Heart left ventricle (tissue), 16 donors: Measurements from ENCODE around the gene NRP1. TPM values are rescaled to one million over a fixed set of nuclear protein-coding genes. Genes with fewer than 3 reads are reported as not detected.

Experiments used
- ATAC-seq, 4 donors: fragments of 200-7000 bp; cut with Tn5 transposase; one replicate each; pipeline ENCODE4 v1.9.1; 2020 to 2022; ENCODE audit warnings: moderate library complexity in 4 of 4, mild to moderate bottlenecking in 3 of 4, moderate number of reproducible peaks in 1 of 4
- DNase-seq, 5 donors: peaks; one replicate each; pipeline ENCODE4 v3.0.0-alpha.2; 2020
- H3K27ac ChIP-seq, 12 donors: fragments of 200-600 bp; sonication (generic) in 4 of 12; one replicate each; pipeline versions ENCODE4 v1.5.0 to v1.8.0; 2016 to 2022; ENCODE audit warnings: mild to moderate bottlenecking in 2 of 12
- H3K27me3 ChIP-seq, 9 donors: fragments of 200-600 bp; sonication (generic) in 2 of 9; one replicate each; pipeline versions ENCODE4 v1.5.1 to v1.8.0; 2016 to 2022; ENCODE audit warnings: mild to moderate bottlenecking in 3 of 9
- H3K36me3 ChIP-seq, 9 donors: fragments of 200-600 bp; sonication (generic) in 2 of 9; one replicate each; pipeline versions ENCODE4 v1.5.0 to v1.8.0; 2018 to 2022; ENCODE audit warnings: mild to moderate bottlenecking in 2 of 9
- H3K4me1 ChIP-seq, 12 donors: fragments of 200-600 bp; sonication (generic) in 4 of 12; one replicate each; pipeline versions ENCODE4 v1.5.0 to v1.8.0; 2016 to 2022; ENCODE audit warnings: mild to moderate bottlenecking in 3 of 12
- H3K4me3 ChIP-seq, 12 donors: fragments of 200-600 bp; sonication (generic) in 4 of 12; one replicate each; pipeline versions ENCODE4 v1.5.0 to v1.8.0; 2017 to 2022; ENCODE audit warnings: mild to moderate bottlenecking in 9 of 12, moderate library complexity in 4 of 12
- H3K9me3 ChIP-seq, 12 donors: fragments of 200-600 bp; sonication (generic) in 4 of 12; one replicate each; pipeline versions ENCODE4 v1.5.0 to v1.8.0; 2016 to 2022; ENCODE audit warnings: mild to moderate bottlenecking in 1 of 12
- CTCF ChIP-seq, 12 donors: fragments of 200-600 bp; sonication (generic) in 4 of 12; IDR thresholded peaks; one replicate each; pipeline versions ENCODE4 v1.5.0 to v1.8.0; 2018 to 2022; ENCODE audit warnings: antibody characterized with exemption in 12 of 12, mild to moderate bottlenecking in 5 of 12
- POLR2A ChIP-seq, 2 donors: fragments of 450-650 bp; IDR thresholded peaks; one replicate each; pipeline ENCODE4 v1.6.1; 2017; ENCODE audit warnings: antibody characterized with exemption in 2 of 2, mild to moderate bottlenecking in 2 of 2, moderate library complexity in 2 of 2
- WGBS, 4 donors: extraction: QIAGEN DNeasy Blood & Tissue Kit in 2 of 4; methylation state at CpG; one replicate each; pipeline versions ENCODE4 v1.1.5 to v1.1.7; 2013 to 2018; 5-methylcytosine and 5-hydroxymethylcytosine counted together
- intact Hi-C, 10 donors: fragments of 100-400 bp; cut with DNase I; formaldehyde crosslinking; loops; one replicate each; pipeline versions ENCODE4 v1.11.1 to v1.14.2; 2022
- polyA plus RNA-seq, 2 donors: library from polyadenylated mRNA; stranded (reverse); fragments of 200-250 nt; gene quantifications; one replicate each; pipeline ENCODE4 v1.2.3, GENCODE V29; 2013
- total RNA-seq, 9 donors: library from RNA; depleted of rRNA in 2 of 9; stranded (reverse); fragments of >200 nt in 2 of 9; fragmentation: NEBNext Ultra II Directional in 3 of 9; extraction: Animal tissue kit (Norgen Biotek cat#: 25700) in 3 of 9; gene quantifications; one replicate each; pipeline versions ENCODE4 v1.1.0 to v1.2.4, GENCODE V29; 2016 to 2023
- donor health status: ischemic (EF 13 %, LVEDD 7.1; RV severe dilation, severe dysfunction).
- donor health status: healthy with polysubstance abuse.
- donor health status: DM: no; HTN: yes; CAD: no.
- donor health status: DM: no; HTN: no; CAD: no.
- donor health status: ischemic (EF 25% LVEDD 6.9; RV normal size, moderate dysfunction).
- donor health status: ischemic (EF 25% LVEDD 5.7; RV mildly dilated, moderate dysfunction).
- donor health status: healthy.
- donor health status: DM: yes; HTN: yes; CAD: no.
- donor health status: ischemic (EF 35%, LVEDD 5.7; RV mildly dilated, moderate dysfunction).
- donor health status: nonischemic (EF 11% LVEDD 7.7; RV severe dilation, severe dysfunction).
- donor health status: DM: yes; HTN: yes; CAD: no.
- donor health status: PGD.
- donor health status: ischemic (EF 29% LVEDD 5.4; RV normal size, mild dysfunction).
- donor health status: nonischemic (EF 23%, LVEDD 6.1; RV moderate dilation, normal function).

NRP1 gene
- total and polyA plus RNA-seq, 11 donors: 47.1 to 279 (median 152) TPM

GRCh38 chr10:33211106-33211878, 123.2 kb downstream of the NRP1 start:
- peak overlapping the region in 11 of 12 donors; percentile 2 to 84 (median 56) for H3K27ac ChIP-seq
- peak; percentile 73 to 85 (median 81) for ATAC-seq
- WGBS, 4 donors: 30 to 50% (median 42%) methylated on average over 10 of the region's 10 CpGs
- peaks cover 0 to 100% (median 98%) of the 10 kb centered on the region in 9 donors for H3K36me3 ChIP-seq
- H3K4me1 ChIP-seq: peaks cover 0 to 62% (median 31%) of the 10 kb centered on the region in 12 donors
- no peaks in the 10 kb centered on the region for H3K9me3 ChIP-seq
- H3K27me3 ChIP-seq: no peaks in the 10 kb centered on the region
- TF ChIP-seq CTCF (IDR thresholded peaks at IDR 0.05) (no peak), POLR2A (IDR thresholded peaks at IDR 0.05) (no peak)
- peak in 4 of 5 donors; percentile 45 to 80 (median 76) for DNase-seq
- H3K4me3 ChIP-seq: no peak overlapping the region
- intact Hi-C loops: loop anchor here in 1 of 10 donors (10.0 kb wide), 1 partner anchor 64 kb away; no protein-coding TSS in a partner anchor

GRCh38 chr10:33209802-33210201, 124.7 kb downstream of the NRP1 start:
- peaks cover 0 to 52% (median 27%) of the 10 kb centered on the region in 12 donors for H3K4me1 ChIP-seq
- peaks cover 0 to 100% (median 98%) of the 10 kb centered on the region in 9 donors for H3K36me3 ChIP-seq

GRCh38 chr10:33208166-33208565, 126.3 kb downstream of the NRP1 start:
- Histone ChIP-seq H3K27ac (no peak overlapping the region), H3K4me3 (no peak overlapping the region), H3K9me3 (no peaks in the 10 kb centered on the region), H3K27me3 (no peaks in the 10 kb centered on the region), H3K4me1 (peaks cover 0 to 36% (median 21%) of the 10 kb centered on the region in 12 donors), H3K36me3 (peaks cover 0 to 97% (median 94%) of the 10 kb centered on the region in 9 donors)
- no peak for ATAC-seq
- intact Hi-C loops: no loop called here
- WGBS, 4 donors: 88 to 92% (median 90%) methylated on average over 4 of the region's 4 CpGs
- TF ChIP-seq CTCF (IDR thresholded peaks at IDR 0.05): no peak
- TF ChIP-seq POLR2A (IDR thresholded peaks at IDR 0.05): no peak
- DNase-seq: no peak

More at GRCh38 chr10:33209802-33210201, 124.7 kb downstream of the NRP1 start:
- intact Hi-C loops: loop anchor here in 1 of 10 donors (10.0 kb wide), 1 partner anchor 65 kb away; no protein-coding TSS in a partner anchor
- 74 to 85% (median 81%) methylated on average over 3 of the region's 3 CpGs for WGBS, 4 donors
- Histone ChIP-seq H3K27ac (peak overlapping the region in 1 of 12 donors; percentile 24), H3K27me3 (no peaks in the 10 kb centered on the region), H3K9me3 (no peaks in the 10 kb centered on the region), H3K4me3 (no peak overlapping the region)
- ATAC-seq: peak in 2 of 4 donors; percentile 6 to 14
- no peak for DNase-seq
- TF ChIP-seq POLR2A (IDR thresholded peaks at IDR 0.05): no peak
- TF ChIP-seq CTCF (IDR thresholded peaks at IDR 0.05): no peak

DNA sequence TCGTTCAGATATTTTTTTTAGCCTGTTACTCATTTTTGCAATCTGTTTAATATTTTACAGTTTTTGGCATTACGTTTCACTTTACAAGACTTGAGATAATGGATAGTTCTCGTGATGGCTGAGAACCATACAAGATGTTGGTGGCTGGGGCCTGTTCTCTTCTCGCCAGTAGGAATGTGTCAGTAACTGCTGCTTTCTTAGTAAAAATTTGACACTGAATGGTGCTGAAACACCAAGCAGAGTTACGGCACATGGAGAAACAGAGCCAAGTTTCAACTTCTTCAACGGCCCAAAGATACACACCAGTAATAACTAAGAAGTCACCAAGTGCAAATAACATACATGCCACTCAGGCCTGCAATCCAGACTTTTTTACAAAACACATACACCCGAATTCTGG, 130.4 kb downstream of the NRP1 start:
- intact Hi-C loops: loop anchor here in 1 of 10 donors (5.0 kb wide), 1 partner anchor 33 kb away; no protein-coding TSS in a partner anchor
- Histone ChIP-seq H3K27me3 (no peaks in the 10 kb centered on the region), H3K4me3 (no peak overlapping the region), H3K36me3 (peaks cover 0 to 97% (median 95%) of the 10 kb centered on the region in 9 donors), H3K9me3 (no peaks in the 10 kb centered on the region), H3K27ac (peak overlapping the region in 1 of 12 donors; percentile 27), H3K4me1 (peaks cover 0 to 21% (median 4%) of the 10 kb centered on the region in 12 donors)
- 63 to 85% (median 75%) methylated on average over 7 of the region's 7 CpGs for WGBS, 4 donors
- ATAC-seq (peak in 3 of 4 donors; percentile 44 to 62 (median 60)), DNase-seq (no peak)
- no peak for TF ChIP-seq POLR2A (IDR thresholded peaks at IDR 0.05)
